ENCODE measurements around the gene PRDX2.

- TF ChIP-seq EZH2phosphoT487 (IDR thresholded peaks at IDR 0.05; ENCODE audit: unreplicated experiment) (no peak), CTCF (conservative IDR thresholded peaks at IDR 0.05; ENCODE audit: low read depth in 2 of 2) (0 out of 4 replicates have a peak, but pooled peaks of 1 of the 2 experiments have one; percentile 10), POLR2AphosphoS5 (IDR thresholded peaks at IDR 0.05; ENCODE audit: low read depth) (peak; percentile 54; the same call in 1 of the 2 replicates), EZH2 (IDR thresholded peaks at IDR 0.05; ENCODE audit: low read depth, unreplicated experiment) (no peak), REST (IDR thresholded peaks at IDR 0.05; ENCODE audit: unreplicated experiment) (no peak), CREB1 (CRISPR knock-in tag; IDR thresholded peaks at IDR 0.05; ENCODE audit: low read depth) (no peak), NANOG (IDR thresholded peaks at IDR 0.05; ENCODE audit: borderline replicate concordance) (no peak)
Observed at GRCh38 chr19:12774588-12775555, 26.7 kb downstream of the PRDX2 start, which contains the start of gene HOOK2.
